ENCODE data around the gene DHX15.
A peak's percentile ranks its signal among the peaks of the same experiment; 100 is the strongest.

Gene DHX15

DNA sequence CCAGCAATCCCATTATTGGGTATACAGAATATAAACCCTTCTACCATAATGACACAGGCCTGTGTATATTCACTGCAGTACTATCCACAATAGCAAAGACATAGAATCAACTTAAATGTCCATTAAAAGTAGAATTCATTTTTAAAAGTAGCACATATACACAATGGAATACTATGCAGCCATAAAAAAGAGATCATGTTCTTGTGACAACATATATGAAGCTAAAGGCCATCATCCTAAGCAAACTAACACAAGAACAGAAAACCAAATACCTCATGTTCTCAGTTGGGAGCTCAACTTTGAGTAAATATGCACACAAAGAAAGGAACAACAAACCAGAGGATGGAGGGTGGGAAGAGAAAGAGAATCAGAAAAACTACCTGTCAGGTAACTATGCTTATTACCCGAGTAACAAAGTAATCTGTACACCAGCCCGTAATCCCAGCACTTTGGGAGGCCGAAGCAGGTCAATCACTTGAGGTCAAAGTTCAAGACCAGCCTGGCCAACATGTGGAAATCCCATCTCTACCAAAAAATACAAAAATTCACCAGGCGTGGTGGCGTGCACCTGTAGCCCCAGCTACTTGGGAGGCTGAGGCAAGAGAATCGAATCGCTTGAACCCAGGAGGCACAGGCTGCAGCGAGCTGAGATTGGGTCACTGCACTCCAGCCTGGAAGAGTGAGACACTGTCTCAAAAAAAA lies 22.8 kb downstream of the DHX15 start:
- DNase-seq (ENCODE audit: low read depth in 2 of 2) = no peak
- TF ChIP-seq, protein P1, sequence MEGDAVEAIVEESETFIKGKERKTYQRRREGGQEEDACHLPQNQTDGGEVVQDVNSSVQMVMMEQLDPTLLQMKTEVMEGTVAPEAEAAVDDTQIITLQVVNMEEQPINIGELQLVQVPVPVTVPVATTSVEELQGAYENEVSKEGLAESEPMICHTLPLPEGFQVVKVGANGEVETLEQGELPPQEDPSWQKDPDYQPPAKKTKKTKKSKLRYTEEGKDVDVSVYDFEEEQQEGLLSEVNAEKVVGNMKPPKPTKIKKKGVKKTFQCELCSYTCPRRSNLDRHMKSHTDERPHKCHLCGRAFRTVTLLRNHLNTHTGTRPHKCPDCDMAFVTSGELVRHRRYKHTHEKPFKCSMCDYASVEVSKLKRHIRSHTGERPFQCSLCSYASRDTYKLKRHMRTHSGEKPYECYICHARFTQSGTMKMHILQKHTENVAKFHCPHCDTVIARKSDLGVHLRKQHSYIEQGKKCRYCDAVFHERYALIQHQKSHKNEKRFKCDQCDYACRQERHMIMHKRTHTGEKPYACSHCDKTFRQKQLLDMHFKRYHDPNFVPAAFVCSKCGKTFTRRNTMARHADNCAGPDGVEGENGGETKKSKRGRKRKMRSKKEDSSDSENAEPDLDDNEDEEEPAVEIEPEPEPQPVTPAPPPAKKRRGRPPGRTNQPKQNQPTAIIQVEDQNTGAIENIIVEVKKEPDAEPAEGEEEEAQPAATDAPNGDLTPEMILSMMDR (IDR thresholded peaks at IDR 0.05; ENCODE audit: low read depth, low read length) = no peak
- no peak overlapping the region for H3K4me3 ChIP-seq (replicated peaks in 1 of 2; ENCODE audit: low read depth in 2 of 2, low read length in 2 of 2)

DNA sequence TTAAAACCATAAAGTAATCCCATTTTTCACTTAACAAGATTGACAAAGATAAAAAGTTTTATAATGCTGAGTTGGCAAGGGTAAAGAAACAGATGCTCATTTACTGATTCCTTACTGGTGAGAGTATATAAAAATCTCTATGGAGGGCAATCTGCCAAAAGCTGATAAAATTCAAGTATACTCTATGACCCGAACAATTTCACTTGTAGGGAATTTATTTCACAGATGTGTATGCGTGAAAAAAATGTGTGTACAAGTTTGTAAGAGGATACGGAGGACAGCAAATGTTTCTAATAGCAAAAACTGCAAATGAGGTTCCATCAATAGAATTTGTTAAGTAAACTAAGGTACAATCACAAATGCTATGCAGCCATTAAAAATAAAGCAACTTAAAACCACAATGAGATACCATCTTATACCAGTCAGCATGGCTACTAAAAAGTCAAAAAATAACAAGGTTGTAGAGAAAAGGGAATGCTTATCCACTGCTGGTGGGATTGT lies 23.4 kb downstream of the DHX15 start:
- TF ChIP-seq, protein P1 (IDR thresholded peaks at IDR 0.05; ENCODE audit: low read depth, low read length) = no peak
- H3K4me3 ChIP-seq (replicated peaks in 1 of 2; ENCODE audit: low read depth in 2 of 2, low read length in 2 of 2) = no peak overlapping the region
- DNase-seq (ENCODE audit: low read depth in 2 of 2) = peak in 1 of 2 donors; percentile 32

DNA sequence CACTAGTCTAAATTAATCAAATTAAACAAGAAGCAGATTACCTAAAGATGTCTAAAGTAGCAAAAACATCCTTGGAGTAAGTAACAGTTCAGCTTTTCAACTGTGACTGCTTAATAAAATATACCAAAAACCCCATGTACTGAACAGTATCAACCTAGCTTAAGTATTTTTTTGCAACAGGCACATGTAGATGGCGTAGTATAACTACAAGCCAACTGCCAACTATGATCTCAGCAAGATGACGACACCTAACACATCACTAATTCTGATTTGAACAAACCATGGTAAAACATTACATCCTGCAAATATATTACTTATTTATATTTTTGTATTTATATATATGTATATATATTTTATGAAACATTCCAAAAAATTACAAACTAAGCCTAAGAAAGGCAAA lies 24.5 kb downstream of the DHX15 start:
- peak; percentile 47 to 63 for DNase-seq (ENCODE audit: low read depth in 2 of 2)
- H3K4me3 ChIP-seq (replicated peaks in 1 of 2; ENCODE audit: low read depth in 2 of 2, low read length in 2 of 2) = no peak overlapping the region
- TF ChIP-seq, protein P1 (IDR thresholded peaks at IDR 0.05; ENCODE audit: low read depth, low read length) = no peak

DNA sequence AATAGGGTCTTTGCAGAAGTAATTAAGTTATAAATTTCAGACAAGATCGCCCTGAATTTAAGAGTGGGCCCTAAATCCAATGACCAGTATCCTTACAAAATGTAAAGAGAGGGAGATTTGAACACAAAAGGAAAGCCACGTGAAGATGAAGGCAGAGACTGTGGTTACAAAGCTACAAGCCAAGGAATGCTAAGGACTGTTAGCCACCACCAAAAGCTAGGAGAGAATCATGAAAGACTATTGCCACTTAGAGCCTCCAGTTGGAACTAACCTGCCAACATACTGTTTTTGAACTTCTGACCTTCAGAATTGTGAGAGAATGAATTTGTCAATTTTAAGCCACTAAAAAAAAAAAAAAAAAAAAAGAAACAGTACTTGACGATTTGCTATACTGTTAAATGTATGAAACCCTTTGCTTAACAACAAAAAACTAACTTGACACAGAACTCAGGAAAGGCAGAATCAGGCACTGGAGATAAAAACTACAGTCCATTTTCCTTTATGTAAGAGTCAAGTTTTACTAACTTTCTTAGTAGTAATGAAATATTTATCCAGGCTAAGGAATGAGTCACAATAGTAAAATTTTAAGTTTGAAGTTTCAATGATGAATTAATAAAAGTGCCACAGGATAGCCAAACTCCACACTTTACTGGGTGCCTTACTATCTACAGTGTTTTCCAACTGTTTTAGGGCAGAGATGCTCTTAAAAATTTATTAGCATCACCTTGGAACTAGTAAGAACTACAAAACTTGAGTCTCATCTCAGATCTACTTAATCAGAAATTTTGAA lies 25.1 kb downstream of the DHX15 start:
- DNase-seq (ENCODE audit: low read depth in 2 of 2) = no peak
- TF ChIP-seq, protein P1 (IDR thresholded peaks at IDR 0.05; ENCODE audit: low read depth, low read length) = no peak
- no peak overlapping the region for H3K4me3 ChIP-seq (replicated peaks in 1 of 2; ENCODE audit: low read depth in 2 of 2, low read length in 2 of 2)

DNA sequence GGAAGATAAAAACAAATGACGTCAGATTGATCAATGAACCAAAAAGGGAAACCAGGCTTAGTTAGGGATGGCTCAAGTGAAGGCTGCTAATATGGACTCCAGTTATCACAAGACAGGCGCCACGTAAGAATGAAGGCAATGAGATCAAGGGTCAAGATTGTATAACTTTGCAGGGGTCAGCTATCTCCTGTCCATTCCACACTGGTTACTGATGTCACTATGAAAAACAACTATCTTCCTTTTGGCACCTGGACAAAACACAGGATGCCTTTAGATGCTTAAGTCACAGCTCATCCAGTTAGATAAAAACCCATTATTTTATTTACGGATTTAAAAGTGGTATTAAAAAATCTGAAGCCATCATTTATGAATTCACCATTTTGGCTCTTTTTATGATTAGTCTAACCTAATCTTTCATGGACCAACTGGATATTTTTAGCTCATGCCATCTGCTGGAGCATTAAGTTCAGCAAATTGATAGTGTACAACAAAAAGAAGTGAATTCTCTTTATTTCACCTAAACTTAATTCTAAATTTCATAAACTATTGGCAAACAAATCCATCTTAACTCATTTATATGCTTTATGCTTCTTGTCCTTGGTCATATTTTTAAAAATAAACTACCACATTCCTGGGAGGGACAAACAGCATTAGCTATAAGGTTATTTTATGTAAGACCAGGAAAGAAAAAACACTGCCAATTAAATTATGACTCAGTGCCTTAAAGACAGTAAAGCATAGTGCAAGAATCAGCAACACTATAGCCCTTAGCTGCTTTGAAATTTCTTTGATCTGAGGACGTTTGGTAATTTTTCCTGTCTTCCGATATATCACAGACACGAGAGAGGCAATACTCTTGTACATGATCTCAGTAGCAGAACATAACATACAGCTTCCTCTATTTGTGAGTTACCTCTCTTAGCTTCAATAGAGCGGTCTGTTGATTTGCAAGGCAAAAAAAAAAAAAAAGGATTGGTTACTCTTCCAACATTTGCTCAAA lies 27.0 kb downstream of the DHX15 start:
- no peak overlapping the region for H3K4me3 ChIP-seq (replicated peaks in 1 of 2; ENCODE audit: low read depth in 2 of 2, low read length in 2 of 2)
- TF ChIP-seq, protein P1 (IDR thresholded peaks at IDR 0.05; ENCODE audit: low read depth, low read length) = no peak
- DNase-seq (ENCODE audit: low read depth in 2 of 2) = peak; percentile 32 to 56

Data from cardiac fibroblast (primary cell).